Mesenteric fat pad (tissue), 1 donor: ENCODE data around the gene GTPBP3. TPM values are rescaled to one million over a fixed set of nuclear protein-coding genes. Genes with fewer than 3 reads are reported as not detected.
"Not testable (repeated sequence)": the region's sequence is repeated elsewhere in the genome, so short reads cannot be mapped to it uniquely, and the experiment has no call there.

Experiments
- DNase-seq: peaks from one replicate; pipeline ENCODE4 v3.0.0-alpha.2; 2020; ENCODE audit warnings: low spot score
- total RNA-seq: library from RNA; stranded (reverse); fragmentation: NEBNext Ultra II Directional; extraction: Animal tissue kit (Norgen Biotek cat#: 25700); gene quantifications from one replicate; pipeline ENCODE4 v1.2.1, GENCODE V29; 2021
- donor health status: DM: yes; HTN: yes; CAD: no.

The GTPBP3 gene
- total RNA-seq, 1 donor from 2014 or later, result 13.1 TPM

- no peak for DNase-seq
Measured at GRCh38 chr19:17340871-17341357, 3.6 kb downstream of the GTPBP3 start.

DNA sequence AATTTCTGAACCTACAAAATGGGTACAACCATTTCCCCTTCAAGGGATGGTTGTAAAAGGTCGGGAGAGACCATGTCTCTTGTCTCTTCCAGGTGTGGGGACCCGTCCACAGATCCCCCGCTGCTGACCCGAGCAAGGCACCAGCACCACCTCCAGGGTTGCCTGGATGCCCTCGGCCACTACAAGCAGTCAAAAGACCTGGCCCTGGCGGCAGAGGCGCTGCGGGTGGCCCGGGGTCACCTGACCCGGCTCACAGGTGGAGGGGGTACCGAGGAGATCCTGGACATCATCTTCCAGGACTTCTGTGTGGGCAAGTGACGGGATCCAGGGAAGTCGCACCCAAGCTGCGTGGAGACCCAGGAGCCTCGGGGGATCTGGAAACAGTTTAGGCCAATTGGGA, 4.0 kb downstream of the GTPBP3 start:
- no peak for DNase-seq

DNA sequence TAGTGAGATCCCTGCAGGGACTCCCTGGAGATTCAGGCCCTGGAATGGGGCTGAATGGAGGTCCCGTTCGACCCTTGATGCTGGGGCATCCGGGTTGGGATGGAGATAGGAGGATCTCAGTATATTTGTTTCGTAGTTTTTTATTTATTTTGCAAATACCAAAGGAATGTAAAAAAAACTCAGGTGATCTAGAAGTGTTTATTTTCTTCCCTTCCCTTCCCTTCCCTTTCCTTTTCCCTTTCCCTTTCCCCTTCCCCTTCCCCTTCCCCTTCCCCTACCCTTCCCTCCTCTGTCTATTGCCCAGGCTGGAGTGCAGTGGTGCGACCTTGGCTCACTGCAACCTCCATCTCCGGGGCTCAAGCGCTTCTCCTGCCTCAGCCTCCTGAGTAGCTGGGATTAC, 4.5 kb downstream of the GTPBP3 start:
- DNase-seq, result no peak

- DNase-seq, result peak; percentile 95
Measured at GRCh38 chr19:17346109-17346671, 8.8 kb downstream of the GTPBP3 start.

DNA sequence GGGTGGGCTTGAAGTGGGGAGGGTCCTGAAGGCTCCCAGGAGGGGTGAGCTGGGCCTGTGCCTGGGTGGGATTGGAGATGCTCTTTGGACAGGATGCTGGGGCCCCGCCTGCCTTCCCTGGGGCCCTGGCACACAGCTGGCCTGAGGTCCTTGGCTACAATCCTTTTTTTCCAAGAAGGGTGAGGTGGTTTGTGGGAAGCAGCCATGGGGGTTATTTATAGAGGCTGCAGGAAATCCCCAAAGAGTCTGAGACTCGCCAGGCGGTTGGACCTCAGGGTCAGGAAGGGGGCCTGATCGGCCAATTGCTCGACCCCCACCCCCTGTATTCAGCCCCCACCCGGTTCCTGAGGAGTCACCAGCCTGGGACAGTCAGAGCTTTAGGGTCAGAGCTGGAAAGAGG, 10.0 kb downstream of the GTPBP3 start:
- no peak for DNase-seq

GRCh38 chr19:17347877-17348276, 10.5 kb downstream of the GTPBP3 start:
- no peak for DNase-seq

DNA sequence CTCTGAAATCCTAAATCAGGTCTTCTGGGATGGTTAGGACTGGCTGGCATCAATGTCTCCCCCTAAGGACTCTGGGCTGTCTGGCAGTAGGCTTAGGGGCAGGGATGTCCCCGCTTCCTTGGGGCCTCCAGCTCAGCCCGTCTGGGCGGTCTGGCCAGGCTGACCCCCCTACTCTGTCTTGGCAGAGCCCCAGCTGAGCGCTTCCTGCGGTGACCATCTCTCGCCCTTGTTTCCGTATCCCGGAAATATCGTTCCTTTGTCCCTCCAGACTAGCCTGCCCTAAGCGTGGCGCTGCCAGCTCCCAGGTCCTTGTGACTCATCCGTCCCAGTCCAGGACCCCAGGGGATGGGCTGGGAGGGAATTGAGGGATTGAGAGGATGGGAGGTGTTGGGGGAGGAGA, 11.3 kb downstream of the GTPBP3 start:
- no peak for DNase-seq

- DNase-seq, result no peak
Measured at GRCh38 chr19:17351815-17352435, 14.6 kb downstream of the GTPBP3 start.

DNA sequence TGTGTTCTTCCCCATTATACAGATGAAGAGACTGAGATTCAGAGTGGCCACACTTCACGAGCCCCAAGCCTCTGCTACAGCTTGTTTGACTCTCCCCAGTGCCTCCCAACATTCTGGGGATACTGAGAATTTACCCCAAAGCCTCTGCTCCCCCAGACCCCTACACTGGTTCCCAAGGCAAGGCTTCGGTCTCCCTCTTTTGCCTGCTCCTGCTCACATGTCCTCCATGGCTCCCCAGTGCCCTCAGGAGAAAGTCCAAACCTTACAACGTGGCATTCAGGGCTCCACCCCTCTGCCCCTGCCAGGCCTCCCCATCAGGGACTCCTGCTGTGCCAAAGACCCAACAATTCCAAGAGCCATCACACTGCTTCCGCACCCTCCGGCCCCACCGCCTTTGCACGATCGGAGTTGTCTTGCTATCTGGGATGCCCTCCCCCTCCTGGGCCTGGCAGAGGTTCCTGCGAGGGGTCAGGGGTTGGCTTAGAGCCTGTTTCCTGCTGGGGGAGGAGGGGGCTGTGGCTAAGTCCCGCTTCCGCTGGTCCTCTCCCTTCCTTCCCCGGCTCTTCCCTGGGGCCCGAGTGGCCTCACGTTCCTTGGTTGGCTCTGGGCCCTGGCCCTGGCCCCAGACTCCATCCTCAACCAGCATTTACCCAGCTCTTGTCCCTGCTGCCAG, 15.4 kb downstream of the GTPBP3 start:
- no peak for DNase-seq

DNA sequence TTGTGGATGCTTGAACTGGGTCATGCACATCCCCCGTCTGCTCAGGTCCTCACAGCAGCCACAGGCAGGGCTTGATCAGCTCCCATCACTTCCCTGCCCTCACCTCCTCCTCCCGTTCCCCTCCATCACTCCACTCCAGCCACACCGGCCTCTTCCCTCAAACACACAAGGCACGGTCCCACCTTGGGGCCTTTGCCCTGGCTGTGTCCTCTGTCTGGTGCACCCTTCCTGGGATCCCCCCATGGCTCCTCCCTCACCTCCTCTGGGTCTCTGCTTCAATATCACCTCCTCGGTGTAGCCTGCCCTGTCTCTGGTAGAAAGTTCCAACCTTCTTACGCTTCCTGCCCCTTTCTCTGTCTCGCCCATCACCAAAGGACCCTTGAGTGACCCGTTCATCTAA, 16.0 kb downstream of the GTPBP3 start:
- DNase-seq, result no peak

DNA sequence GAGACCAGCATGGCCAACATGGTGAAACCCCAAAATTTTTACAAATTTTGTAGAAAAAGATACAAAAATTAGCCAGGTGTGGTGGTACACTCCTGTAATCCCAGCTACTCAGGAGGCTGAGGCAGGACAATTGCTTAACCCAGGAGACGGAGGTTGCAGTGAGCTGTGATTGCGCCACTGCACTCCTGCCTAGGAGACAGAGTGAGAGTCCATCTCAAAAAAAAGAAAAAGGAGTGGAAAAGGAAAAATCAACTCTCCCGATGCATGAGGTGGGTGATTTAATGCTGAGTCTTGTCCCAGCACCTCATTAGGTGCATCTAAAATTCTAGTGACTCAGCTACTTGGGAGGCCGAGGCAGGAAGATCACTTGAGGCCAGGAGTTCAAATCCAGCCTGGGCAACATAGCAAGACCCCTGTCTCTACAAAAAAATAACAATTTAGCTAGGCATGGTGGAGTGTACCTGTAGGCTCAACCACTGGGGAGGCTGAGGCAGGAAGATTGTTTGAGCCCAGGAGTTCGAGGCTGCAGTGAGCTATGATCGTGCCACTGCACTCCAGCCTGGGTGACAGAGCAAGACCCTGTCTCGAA, 19.8 kb downstream of the GTPBP3 start:
- no peak for DNase-seq

- DNase-seq, result no peak
Measured at GRCh38 chr19:17357724-17358123, 20.4 kb downstream of the GTPBP3 start.

GRCh38 chr19:17358395-17358794, 21.0 kb downstream of the GTPBP3 start:
- no peak for DNase-seq

GRCh38 chr19:17359905-17360800, 22.8 kb downstream of the GTPBP3 start:
- DNase-seq, result no peak

GRCh38 chr19:17363852-17364605, 26.7 kb downstream of the GTPBP3 start:
- not testable (repeated sequence) for DNase-seq

DNA sequence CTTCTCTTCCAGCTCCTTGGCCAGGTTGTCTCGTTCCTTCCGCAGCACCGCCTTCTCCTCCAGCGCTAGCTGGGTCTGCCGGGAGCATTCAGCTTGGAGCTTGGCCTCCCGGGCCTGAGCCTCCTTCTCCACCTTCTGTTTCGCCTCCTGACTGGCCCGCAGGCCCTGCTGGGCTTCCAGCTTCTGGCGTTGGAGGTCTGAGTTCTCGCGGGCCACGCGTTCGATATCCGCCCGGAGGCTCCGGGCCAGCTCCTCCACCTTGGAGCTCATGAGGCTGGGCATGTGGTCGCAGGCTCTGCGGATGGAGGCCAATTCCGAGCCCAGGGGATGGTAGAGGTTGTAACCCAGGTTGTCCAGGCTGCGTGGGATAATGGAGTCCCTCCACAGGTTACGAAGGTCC, 28.0 kb downstream of the GTPBP3 start:
- no peak for DNase-seq

DNA sequence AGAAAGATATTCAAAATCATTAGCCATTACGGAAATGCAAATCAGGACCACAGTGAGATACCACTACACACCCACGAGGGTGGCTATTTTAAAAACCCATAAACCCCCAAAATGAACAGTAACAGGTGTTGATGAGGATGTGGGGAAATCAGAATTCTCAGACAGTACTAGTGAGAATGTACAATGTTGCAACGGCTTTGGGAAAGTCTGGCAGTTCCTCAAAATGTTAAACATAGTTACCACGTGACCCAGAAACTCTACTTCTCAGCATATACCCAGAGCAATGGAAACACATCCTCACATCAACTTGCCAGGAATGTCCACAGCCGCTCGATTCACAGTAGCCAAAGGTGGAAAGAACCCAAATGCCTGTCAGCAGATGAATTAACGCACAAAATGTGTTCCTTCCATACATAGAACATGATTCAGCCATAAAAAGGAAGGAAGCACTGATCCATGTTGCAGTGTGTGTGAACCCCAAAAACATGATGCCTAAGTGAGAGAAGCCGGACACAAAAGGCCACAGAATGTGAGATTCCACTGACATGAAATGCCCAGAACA, 32.8 kb downstream of the GTPBP3 start:
- DNase-seq, result no peak

DNA sequence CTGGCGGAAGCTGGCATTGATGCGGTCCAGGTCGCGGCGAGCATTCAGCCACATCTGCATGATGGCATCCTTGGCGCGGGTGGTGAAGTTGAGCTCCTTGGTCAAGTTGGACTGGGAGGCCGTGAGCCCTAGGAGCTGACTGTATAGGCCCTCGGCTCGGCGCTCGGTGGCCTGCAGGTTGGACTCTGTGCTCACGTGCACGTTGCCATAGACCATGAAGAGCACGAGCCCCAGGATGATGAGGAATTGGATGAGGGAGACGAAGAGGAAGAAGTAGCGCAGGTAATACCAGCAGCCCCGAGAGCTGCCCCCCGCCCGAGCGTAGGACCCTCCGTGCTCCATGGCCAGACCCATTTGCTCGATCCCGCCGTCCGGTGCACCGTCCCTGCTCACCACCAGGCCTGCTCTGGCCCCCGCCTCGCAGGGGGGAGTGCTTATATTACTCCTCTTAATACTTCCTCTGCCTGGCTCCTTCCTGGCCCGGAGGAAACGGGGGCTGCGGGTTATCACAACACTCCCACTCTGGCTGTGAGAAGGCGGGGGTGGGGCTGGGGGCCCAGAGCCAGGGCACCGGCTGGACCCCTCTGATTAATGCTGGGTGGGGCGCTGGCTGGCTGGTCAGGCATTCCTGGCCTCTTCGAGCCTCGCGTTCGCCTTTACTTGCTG, 39.7 kb downstream of the GTPBP3 start, which contains the start of gene PLVAP:
PLVAP (minus strand) TSS at position 408 of the 666 bp plus-strand sequence; CDS start at position 354, 54 bp downstream.
- DNase-seq, result no peak

- DNase-seq, result no peak
Measured at GRCh38 chr19:17378271-17378670, 40.9 kb downstream of the GTPBP3 start.
